Tibial nerve (tissue), 4 donors: Measurements from ENCODE around the gene PSTK.

Source experiments
- EP300 ChIP-seq, 2 donors: sonication (generic); formaldehyde crosslinking; IDR thresholded peaks; one replicate each; pipeline ENCODE4 v1.6.1; 2017; ENCODE audit warnings: antibody characterized with exemption in 2 of 2, mild to moderate bottlenecking in 1 of 2
- POLR2A ChIP-seq, 2 donors: fragments of 450-650 bp; IDR thresholded peaks; one replicate each; pipeline ENCODE4 v1.6.1; 2017; ENCODE audit warnings: antibody characterized with exemption in 2 of 2, mild to moderate bottlenecking in 2 of 2, moderate library complexity in 2 of 2
- TF ChIP-seq, protein P1 (sequence below), 5 experiments: fragments of 200-600 bp in 3 of 5; fragments of 450-650 bp in 2 of 5; sonication (generic) in 3 of 5; IDR thresholded peaks; one replicate each; pipeline ENCODE4 v1.5.1; 2016 to 2019; ENCODE audit warnings: antibody characterized with exemption in 5 of 5, mild to moderate bottlenecking in 3 of 5, moderate library complexity in 2 of 5

DNA sequence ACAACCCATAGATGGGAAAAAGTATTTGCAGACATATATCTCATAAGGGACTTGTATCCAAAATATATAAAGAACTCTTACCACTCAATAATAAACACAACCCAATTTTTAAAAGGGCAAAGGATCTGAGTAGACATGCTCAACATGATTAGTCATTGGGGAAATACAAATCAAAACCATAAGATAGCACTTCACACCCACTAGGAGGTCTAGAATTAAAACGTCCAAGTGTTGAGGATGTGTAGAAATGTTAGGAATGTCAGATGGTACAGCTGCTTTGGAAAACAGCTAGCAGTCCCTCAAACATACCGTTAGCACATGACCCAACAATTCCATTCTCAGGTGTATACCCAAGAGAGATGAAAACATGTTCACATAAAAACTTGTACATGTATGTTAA lies 8.3 kb downstream of the PSTK start:
- TF ChIP-seq EP300 (IDR thresholded peaks at IDR 0.05) (no peak), POLR2A (IDR thresholded peaks at IDR 0.05) (no peak)
- TF ChIP-seq, protein P1, sequence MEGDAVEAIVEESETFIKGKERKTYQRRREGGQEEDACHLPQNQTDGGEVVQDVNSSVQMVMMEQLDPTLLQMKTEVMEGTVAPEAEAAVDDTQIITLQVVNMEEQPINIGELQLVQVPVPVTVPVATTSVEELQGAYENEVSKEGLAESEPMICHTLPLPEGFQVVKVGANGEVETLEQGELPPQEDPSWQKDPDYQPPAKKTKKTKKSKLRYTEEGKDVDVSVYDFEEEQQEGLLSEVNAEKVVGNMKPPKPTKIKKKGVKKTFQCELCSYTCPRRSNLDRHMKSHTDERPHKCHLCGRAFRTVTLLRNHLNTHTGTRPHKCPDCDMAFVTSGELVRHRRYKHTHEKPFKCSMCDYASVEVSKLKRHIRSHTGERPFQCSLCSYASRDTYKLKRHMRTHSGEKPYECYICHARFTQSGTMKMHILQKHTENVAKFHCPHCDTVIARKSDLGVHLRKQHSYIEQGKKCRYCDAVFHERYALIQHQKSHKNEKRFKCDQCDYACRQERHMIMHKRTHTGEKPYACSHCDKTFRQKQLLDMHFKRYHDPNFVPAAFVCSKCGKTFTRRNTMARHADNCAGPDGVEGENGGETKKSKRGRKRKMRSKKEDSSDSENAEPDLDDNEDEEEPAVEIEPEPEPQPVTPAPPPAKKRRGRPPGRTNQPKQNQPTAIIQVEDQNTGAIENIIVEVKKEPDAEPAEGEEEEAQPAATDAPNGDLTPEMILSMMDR (IDR thresholded peaks at IDR 0.05) = no peak
